Ovary (tissue), 3 donors: ENCODE data around the gene P4HB.

ENCODE experiments used
- CTCF ChIP-seq, 3 donors: fragments of 450-650 bp in 2 of 3; fragments of 200-600 bp in 1 of 3; IDR thresholded peaks; one replicate each; pipeline versions ENCODE4 v1.5.1 to v1.8.0; 2016 to 2022; ENCODE audit warnings: antibody characterized with exemption in 3 of 3, mild to moderate bottlenecking in 1 of 3
- EP300 ChIP-seq: sonication (generic); formaldehyde crosslinking; IDR thresholded peaks from one replicate; pipeline ENCODE4 v1.6.1; 2017; ENCODE audit warnings: antibody characterized with exemption
- POLR2A ChIP-seq: fragments of 450-650 bp; IDR thresholded peaks from one replicate; pipeline ENCODE4 v1.6.1; 2017; ENCODE audit warnings: antibody characterized with exemption, mild to moderate bottlenecking, moderate library complexity
- donor health status: DM: no; HTN: no; CAD: no.

- no peak for TF ChIP-seq CTCF (IDR thresholded peaks at IDR 0.05)
- TF ChIP-seq POLR2A, result no peak
- TF ChIP-seq EP300, result no peak
Observed at GRCh38 chr17:81804559-81805399, 55.6 kb downstream of the P4HB start.
